MM.1S (cell line): ENCODE results near the gene DKK2.

Experiments used
- DNase-seq: peaks from one replicate; pipeline ENCODE4 v3.0.0-alpha.2; 2015
- H2AFZ ChIP-seq: fragments of 300-600 bp; sonication (generic); 2 replicates; pipeline ENCODE4 v1.6.0; 2016; ENCODE audit warnings: antibody characterized with exemption, low read length
- H3F3A ChIP-seq: fragments of 300-600 bp; sonication (generic); 2 replicates; pipeline ENCODE4 v1.6.1; 2016; ENCODE audit warnings: mild to moderate bottlenecking, antibody characterized with exemption, low read length, moderate library complexity, mixed read lengths; ENCODE audit not compliant: insufficient read depth
- H3K27ac ChIP-seq: fragments of 300-600 bp; sonication (generic); 2 replicates; pipeline ENCODE4 v1.5.1; 2016; ENCODE audit warnings: mild to moderate bottlenecking, low read length
- H3K27me3 ChIP-seq: fragments of 300-600 bp; sonication (generic); replicated peaks from 2 replicates; pipeline ENCODE4 v1.6.0; 2016; ENCODE audit warnings: low read length; ENCODE audit not compliant: insufficient read depth
- H3K36me3 ChIP-seq: fragments of 300-600 bp; sonication (generic); replicated peaks from 2 replicates; pipeline ENCODE4 v1.6.1; 2016; ENCODE audit warnings: mild to moderate bottlenecking, low read length, mixed read lengths; ENCODE audit not compliant: insufficient read depth
- H3K4me1 ChIP-seq: fragments of 300-600 bp; sonication (generic); 2 replicates; pipeline ENCODE4 v1.6.1; 2016; ENCODE audit warnings: low read length, mixed read lengths
- H3K4me2 ChIP-seq: fragments of 300-600 bp; sonication (generic); 2 replicates; pipeline ENCODE4 v1.6.0; 2016; ENCODE audit warnings: low read depth, low read length
- H3K4me3 ChIP-seq: fragments of 300-600 bp; sonication (generic); 2 replicates; pipeline ENCODE4 v1.5.1; 2016; ENCODE audit warnings: low read length, mixed read lengths
- H3K79me2 ChIP-seq: fragments of 300-600 bp; sonication (generic); 2 replicates; pipeline ENCODE4 v1.6.1; 2016; ENCODE audit warnings: mixed run types, low read length, mixed read lengths
- H3K9ac ChIP-seq: fragments of 300-600 bp; sonication (generic); 2 replicates; pipeline ENCODE4 v1.6.1; 2016; ENCODE audit warnings: low read length, mixed read lengths
- H3K9me2 ChIP-seq: fragments of 300-600 bp; sonication (generic); replicated peaks from 2 replicates; pipeline ENCODE4 v1.6.1; 2016; ENCODE audit warnings: mild to moderate bottlenecking, low read length, mixed read lengths; ENCODE audit not compliant: insufficient read depth
- H3K9me3 ChIP-seq: fragments of 300-600 bp; sonication (generic); replicated peaks from 2 replicates; pipeline ENCODE4 v1.6.1; 2016; ENCODE audit warnings: mild to moderate bottlenecking, low read length, mixed read lengths; ENCODE audit not compliant: insufficient read depth
- H4K20me1 ChIP-seq: fragments of 300-600 bp; sonication (generic); 2 replicates; pipeline ENCODE4 v1.6.1; 2016; ENCODE audit warnings: mild to moderate bottlenecking, low read length, moderate library complexity, mixed read lengths; ENCODE audit not compliant: insufficient read depth
- CTCF ChIP-seq: fragments of 300-600 bp; sonication (generic); IDR thresholded peaks from 2 replicates; pipeline ENCODE4 v1.5.1; 2016; ENCODE audit warnings: antibody characterized with exemption, low read length, mixed read lengths
- EZH2 ChIP-seq: fragments of 300-600 bp; sonication (generic); optimal IDR thresholded peaks from 2 replicates; pipeline ENCODE3; 2017; ENCODE audit warnings: low read depth, mild to moderate bottlenecking, antibody characterized with exemption, low read length, mixed read lengths
- EZH2phosphoT487 ChIP-seq: fragments of 300-600 bp; sonication (generic); IDR thresholded peaks from 2 replicates; pipeline ENCODE4 v1.6.1; 2018; ENCODE audit warnings: antibody characterized with exemption, low read length

DKK2 gene

GRCh38 chr4:107058828-107059227, 22.7 kb upstream of the DKK2 start:
- Histone ChIP-seq H4K20me1 (no peaks in the 10 kb centered on the region), H3K27ac (no peak overlapping the region), H3K4me1 (peaks cover 12% of the 10 kb centered on the region), H3K4me3 (no peak overlapping the region), H3K27me3 (no peaks in the 10 kb centered on the region), H3K36me3 (no peaks in the 10 kb centered on the region), H3K9me2 (no peaks in the 10 kb centered on the region), H3K9me3 (no peaks in the 10 kb centered on the region), H3K9ac (no peak overlapping the region), H3K4me2 (no peak overlapping the region), H3K79me2 (no peaks in the 10 kb centered on the region), H2AFZ (no peak overlapping the region), H3F3A (peaks cover 14% of the 10 kb centered on the region; the same call in 1 of the 2 replicates)
- DNase-seq = no peak
- no peak for TF ChIP-seq EZH2
- no peak for TF ChIP-seq EZH2phosphoT487
- TF ChIP-seq CTCF = no peak

- Histone ChIP-seq H3K4me2 (no peak overlapping the region), H3K27me3 (no peaks in the 10 kb centered on the region), H2AFZ (no peak overlapping the region), H3F3A (no peaks in the 10 kb centered on the region), H3K9me3 (no peaks in the 10 kb centered on the region), H4K20me1 (no peaks in the 10 kb centered on the region), H3K4me3 (no peak overlapping the region), H3K36me3 (no peaks in the 10 kb centered on the region), H3K4me1 (no peaks in the 10 kb centered on the region), H3K9ac (no peak overlapping the region), H3K27ac (no peak overlapping the region), H3K79me2 (no peaks in the 10 kb centered on the region), H3K9me2 (no peaks in the 10 kb centered on the region)
- DNase-seq = peak; percentile 27
- peak; percentile 59 for TF ChIP-seq CTCF
- no peak for TF ChIP-seq EZH2
- TF ChIP-seq EZH2phosphoT487 = no peak
These were observed 14.5 kb upstream of the DKK2 start for GRCh38 chr4:107050525-107051135.

GRCh38 chr4:107046261-107046660, 10.1 kb upstream of the DKK2 start:
- no peak for DNase-seq
- Histone ChIP-seq H3K4me1 (no peaks in the 10 kb centered on the region), H3K36me3 (no peaks in the 10 kb centered on the region), H3K27me3 (no peaks in the 10 kb centered on the region), H3K4me2 (no peak overlapping the region), H3K9me3 (no peaks in the 10 kb centered on the region), H3F3A (no peaks in the 10 kb centered on the region), H4K20me1 (no peaks in the 10 kb centered on the region), H3K27ac (no peak overlapping the region), H2AFZ (no peak overlapping the region), H3K79me2 (no peaks in the 10 kb centered on the region), H3K4me3 (no peak overlapping the region), H3K9ac (no peak overlapping the region), H3K9me2 (no peaks in the 10 kb centered on the region)
- TF ChIP-seq CTCF (no peak), EZH2phosphoT487 (no peak), EZH2 (no peak)
